ENCODE data around the gene MOB3A.

The MOB3A gene

DNA sequence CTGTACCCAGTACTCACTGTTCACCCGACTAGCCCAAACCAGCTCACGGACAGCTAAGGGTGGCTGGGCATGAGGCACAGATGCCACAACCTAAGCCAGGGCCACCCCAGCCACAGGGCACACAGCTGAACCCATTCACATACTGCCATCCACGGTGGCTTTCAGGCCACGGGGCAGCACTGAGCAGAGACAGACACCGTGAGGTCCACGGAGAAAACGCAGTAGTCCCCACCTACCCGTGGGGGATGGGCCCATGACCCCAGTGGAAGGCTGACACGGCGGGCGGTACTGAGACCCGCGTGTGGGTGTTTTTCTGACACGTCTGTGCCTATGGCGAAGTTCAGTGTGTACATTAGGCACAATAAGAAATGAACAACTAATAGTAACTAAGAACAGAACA lies 26.1 kb upstream of the MOB3A start:
- Histone ChIP-seq H3K4me3 (ENCODE audit: insufficient read length, low read depth) (no peak overlapping the region), H3K36me3 (ENCODE audit: insufficient read depth, insufficient read length, low read length) (peaks cover 94% of the 10 kb centered on the region), H3K9ac (ENCODE audit: insufficient read length, low read depth) (no peak overlapping the region), H3K27me3 (ENCODE audit: insufficient read depth, insufficient read length) (no peaks in the 10 kb centered on the region), H3K4me1 (ENCODE audit: insufficient read depth, insufficient read length) (no peaks in the 10 kb centered on the region), H3K9me3 (ENCODE audit: insufficient read depth, low read length) (no peaks in the 10 kb centered on the region)
- DNase-seq (ENCODE audit: low read depth, low spot score), result no peak
- TF ChIP-seq YY1 (IDR thresholded peaks at IDR 0.05; ENCODE audit: insufficient read depth, insufficient read length) (no peak), SUZ12 (IDR thresholded peaks at IDR 0.05; ENCODE audit: extremely low read depth, insufficient read depth, insufficient read length) (no peak), ZNF274 (IDR thresholded peaks at IDR 0.05; ENCODE audit: low read depth, low read length) (no peak)

DNA sequence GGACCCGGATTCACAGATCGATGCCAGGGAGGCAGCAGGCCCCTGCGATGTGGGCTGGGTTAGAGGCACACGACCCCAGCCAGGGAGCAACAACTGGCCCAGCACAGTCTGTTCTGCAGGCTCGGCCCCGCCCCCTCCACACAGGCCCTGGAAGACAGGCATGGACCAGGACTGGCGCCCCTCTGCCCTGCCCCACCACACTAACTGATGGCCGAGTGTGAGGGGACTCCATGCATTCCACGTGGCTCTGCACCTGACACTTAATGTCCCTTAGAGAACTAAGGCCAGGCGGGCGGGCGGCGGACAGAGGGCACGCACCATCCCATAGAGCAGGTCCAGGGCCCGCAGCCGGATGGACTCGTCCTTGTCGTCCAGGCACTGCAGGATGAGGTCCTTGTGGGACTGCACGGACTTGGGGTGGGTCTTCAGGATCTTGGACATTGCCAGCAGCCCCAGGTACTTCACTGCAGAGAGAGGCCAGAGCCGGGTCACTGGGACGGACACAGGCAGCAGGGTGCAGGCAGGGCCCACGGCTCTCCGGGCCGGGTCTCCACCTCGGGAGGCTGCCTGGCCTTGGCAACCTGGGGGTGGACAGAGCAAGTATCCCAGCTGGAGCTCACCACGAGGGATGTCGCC lies 25.4 kb upstream of the MOB3A start:
- Histone ChIP-seq H3K36me3 (ENCODE audit: insufficient read depth, insufficient read length, low read length) (peaks cover 94% of the 10 kb centered on the region), H3K4me1 (ENCODE audit: insufficient read depth, insufficient read length) (no peaks in the 10 kb centered on the region), H3K4me3 (ENCODE audit: insufficient read length, low read depth) (no peak overlapping the region), H3K9me3 (ENCODE audit: insufficient read depth, low read length) (no peaks in the 10 kb centered on the region), H3K27me3 (ENCODE audit: insufficient read depth, insufficient read length) (no peaks in the 10 kb centered on the region), H3K9ac (ENCODE audit: insufficient read length, low read depth) (no peak overlapping the region)
- no peak for TF ChIP-seq SUZ12 (IDR thresholded peaks at IDR 0.05; ENCODE audit: extremely low read depth, insufficient read depth, insufficient read length)
- no peak for TF ChIP-seq YY1 (IDR thresholded peaks at IDR 0.05; ENCODE audit: insufficient read depth, insufficient read length)
- no peak for TF ChIP-seq ZNF274 (IDR thresholded peaks at IDR 0.05; ENCODE audit: low read depth, low read length)
- DNase-seq (ENCODE audit: low read depth, low spot score), result no peak

DNA sequence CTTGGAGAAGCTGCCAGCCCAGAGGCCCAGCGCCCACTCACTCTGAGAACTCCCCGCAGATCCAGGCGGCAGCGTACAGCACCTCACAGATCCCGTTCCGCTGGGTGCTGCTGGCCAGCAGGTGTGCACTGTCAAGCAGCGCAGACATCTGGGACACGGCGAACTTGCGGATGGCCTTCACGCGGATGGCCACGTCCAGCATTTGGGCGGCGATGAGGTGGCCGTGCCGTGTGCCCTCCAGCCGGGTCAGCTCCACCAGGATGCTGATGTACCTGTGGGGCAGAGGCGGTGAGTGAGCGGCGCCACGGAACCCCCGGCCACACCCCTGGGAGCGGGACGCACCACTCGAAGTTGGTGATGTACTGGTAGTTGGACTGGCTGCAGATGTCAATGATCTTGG lies 24.7 kb upstream of the MOB3A start:
- peaks cover 96% of the 10 kb centered on the region for H3K36me3 ChIP-seq (ENCODE audit: insufficient read depth, insufficient read length, low read length)

DNA sequence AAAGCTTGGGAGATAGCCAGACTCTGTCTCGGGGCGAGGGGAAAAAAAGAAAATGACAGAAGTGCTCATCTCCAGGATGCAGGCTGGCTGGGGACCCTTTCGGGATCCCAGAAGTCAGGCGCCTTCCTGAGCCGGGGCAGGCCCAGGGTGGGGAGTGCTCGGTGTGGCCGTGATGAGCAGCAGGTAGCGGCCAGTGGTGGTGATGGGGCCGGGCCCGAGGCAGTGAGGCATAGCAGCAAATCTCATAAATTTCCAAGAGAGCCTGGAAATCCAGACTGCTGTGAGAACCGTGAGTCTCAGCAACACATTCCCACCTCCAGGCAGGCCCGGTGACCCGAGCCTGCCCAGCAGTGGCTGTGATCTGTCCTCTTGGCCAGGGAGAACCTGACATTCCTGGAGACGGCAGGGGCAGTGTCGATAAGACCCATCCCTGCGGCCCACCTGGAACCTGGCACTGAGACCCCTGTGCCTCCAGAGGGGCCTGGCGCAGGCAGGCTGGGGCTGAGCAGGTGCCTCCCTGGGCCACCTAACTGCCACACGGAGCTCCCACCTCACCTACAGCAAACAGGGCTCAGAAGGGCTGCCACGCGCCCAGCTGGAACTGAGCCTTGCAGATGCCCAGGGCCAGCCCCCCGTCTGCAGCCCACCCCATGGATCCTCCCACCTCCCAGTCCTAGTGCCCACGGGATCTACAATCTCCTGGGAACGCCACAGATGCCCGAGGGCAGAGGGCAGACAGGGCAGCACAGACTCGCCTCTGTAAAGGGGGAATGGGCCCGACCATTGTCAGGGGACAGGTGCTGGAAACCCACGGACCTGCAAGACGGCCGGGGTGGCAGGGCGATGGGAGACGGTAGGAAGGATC lies 24.0 kb upstream of the MOB3A start:
- no peaks in the 10 kb centered on the region for H3K4me1 ChIP-seq (ENCODE audit: insufficient read depth, insufficient read length)
- TF ChIP-seq YY1 (IDR thresholded peaks at IDR 0.05; ENCODE audit: insufficient read depth, insufficient read length) (no peak), SUZ12 (IDR thresholded peaks at IDR 0.05; ENCODE audit: extremely low read depth, insufficient read depth, insufficient read length) (no peak), ZNF274 (IDR thresholded peaks at IDR 0.05; ENCODE audit: low read depth, low read length) (no peak)
- no peaks in the 10 kb centered on the region for H3K9me3 ChIP-seq (ENCODE audit: insufficient read depth, low read length)
- H3K36me3 ChIP-seq (ENCODE audit: insufficient read depth, insufficient read length, low read length), result peaks cover 98% of the 10 kb centered on the region
- H3K9ac ChIP-seq (ENCODE audit: insufficient read length, low read depth), result no peak overlapping the region
- H3K4me3 ChIP-seq (ENCODE audit: insufficient read length, low read depth), result no peak overlapping the region
- DNase-seq (ENCODE audit: low read depth, low spot score), result no peak
- H3K27me3 ChIP-seq (ENCODE audit: insufficient read depth, insufficient read length), result no peaks in the 10 kb centered on the region

More for the DNA sequence above, 24.7 kb upstream of the MOB3A start:
- TF ChIP-seq ZNF274 (IDR thresholded peaks at IDR 0.05; ENCODE audit: low read depth, low read length) (no peak), YY1 (IDR thresholded peaks at IDR 0.05; ENCODE audit: insufficient read depth, insufficient read length) (no peak), SUZ12 (IDR thresholded peaks at IDR 0.05; ENCODE audit: extremely low read depth, insufficient read depth, insufficient read length) (no peak)
- Histone ChIP-seq H3K4me3 (ENCODE audit: insufficient read length, low read depth) (no peak overlapping the region), H3K4me1 (ENCODE audit: insufficient read depth, insufficient read length) (no peaks in the 10 kb centered on the region), H3K27me3 (ENCODE audit: insufficient read depth, insufficient read length) (no peaks in the 10 kb centered on the region), H3K9ac (ENCODE audit: insufficient read length, low read depth) (no peak overlapping the region), H3K9me3 (ENCODE audit: insufficient read depth, low read length) (no peaks in the 10 kb centered on the region)
- DNase-seq (ENCODE audit: low read depth, low spot score), result no peak

DNA sequence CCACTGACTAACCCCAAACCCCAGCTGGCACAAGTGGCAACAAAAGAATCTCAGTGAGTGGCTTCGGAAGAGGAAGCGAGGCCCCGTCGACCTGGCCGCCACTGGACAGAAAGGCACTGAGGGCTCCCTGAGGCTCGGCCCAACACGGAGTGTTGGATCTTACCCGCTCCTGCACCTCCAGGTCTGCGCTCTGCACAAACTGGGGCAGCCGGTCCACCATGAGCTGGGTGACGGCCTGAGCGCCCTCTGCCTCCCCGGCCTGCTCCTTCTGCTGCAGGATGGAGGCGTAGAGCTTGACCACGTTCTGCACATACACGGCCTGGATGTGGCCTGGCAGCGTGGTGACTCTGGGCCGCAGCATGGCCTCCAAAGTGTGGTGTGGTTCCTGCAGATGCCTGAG lies 22.3 kb upstream of the MOB3A start:
- DNase-seq (ENCODE audit: low read depth, low spot score), result no peak
- H3K27me3 ChIP-seq (ENCODE audit: insufficient read depth, insufficient read length), result no peaks in the 10 kb centered on the region
- no peak overlapping the region for H3K9ac ChIP-seq (ENCODE audit: insufficient read length, low read depth)
- no peaks in the 10 kb centered on the region for H3K9me3 ChIP-seq (ENCODE audit: insufficient read depth, low read length)
- no peak for TF ChIP-seq SUZ12 (IDR thresholded peaks at IDR 0.05; ENCODE audit: extremely low read depth, insufficient read depth, insufficient read length)
- TF ChIP-seq YY1 (IDR thresholded peaks at IDR 0.05; ENCODE audit: insufficient read depth, insufficient read length), result no peak
- TF ChIP-seq ZNF274 (IDR thresholded peaks at IDR 0.05; ENCODE audit: low read depth, low read length), result no peak
- peaks cover 98% of the 10 kb centered on the region for H3K36me3 ChIP-seq (ENCODE audit: insufficient read depth, insufficient read length, low read length)
- H3K4me1 ChIP-seq (ENCODE audit: insufficient read depth, insufficient read length), result peaks cover 3% of the 10 kb centered on the region
- H3K4me3 ChIP-seq (ENCODE audit: insufficient read length, low read depth), result no peak overlapping the region

DNA sequence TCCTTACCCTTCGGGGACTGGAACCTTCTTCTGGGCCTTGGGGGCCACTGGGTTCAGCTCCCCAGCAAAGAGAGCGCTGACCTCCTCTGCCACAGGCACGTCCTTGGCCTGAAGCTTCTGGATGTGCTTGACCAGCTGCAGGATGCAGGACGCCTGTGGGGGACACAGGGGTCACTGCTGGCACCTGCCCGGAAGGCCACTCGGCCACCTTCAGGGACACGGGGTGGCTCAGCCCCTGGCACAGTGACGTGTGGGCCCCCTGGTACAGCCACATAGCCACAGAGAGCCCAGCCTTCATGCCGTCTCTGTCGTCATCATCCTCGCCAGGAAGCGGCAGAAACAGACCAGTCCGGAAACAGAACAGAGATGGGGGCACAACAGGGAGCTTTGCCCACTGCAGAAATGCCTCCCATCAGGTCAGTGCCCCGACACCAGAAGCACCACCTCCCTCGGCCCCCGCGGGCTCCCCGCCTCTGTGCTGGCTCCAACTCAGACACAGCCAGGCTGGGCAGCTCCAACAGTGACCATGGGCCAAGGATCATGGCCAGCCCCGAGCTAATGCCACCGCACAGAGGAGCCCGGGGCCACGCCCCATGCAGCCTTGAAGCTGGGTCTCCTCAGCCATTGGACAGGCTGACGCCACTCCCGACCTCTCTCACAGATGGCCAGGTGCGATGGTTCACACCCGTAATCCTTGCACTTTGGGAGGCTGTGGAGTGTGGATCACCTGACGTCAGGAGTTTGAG lies 21.3 kb upstream of the MOB3A start:
- Histone ChIP-seq H3K4me3 (ENCODE audit: insufficient read length, low read depth) (no peak overlapping the region), H3K4me1 (ENCODE audit: insufficient read depth, insufficient read length) (peaks cover 3% of the 10 kb centered on the region), H3K27me3 (ENCODE audit: insufficient read depth, insufficient read length) (no peaks in the 10 kb centered on the region), H3K36me3 (ENCODE audit: insufficient read depth, insufficient read length, low read length) (peaks cover 97% of the 10 kb centered on the region), H3K9ac (ENCODE audit: insufficient read length, low read depth) (no peak overlapping the region), H3K9me3 (ENCODE audit: insufficient read depth, low read length) (no peaks in the 10 kb centered on the region)
- TF ChIP-seq SUZ12 (IDR thresholded peaks at IDR 0.05; ENCODE audit: extremely low read depth, insufficient read depth, insufficient read length) (no peak), YY1 (IDR thresholded peaks at IDR 0.05; ENCODE audit: insufficient read depth, insufficient read length) (no peak), ZNF274 (IDR thresholded peaks at IDR 0.05; ENCODE audit: low read depth, low read length) (no peak)
- no peak for DNase-seq (ENCODE audit: low read depth, low spot score)

DNA sequence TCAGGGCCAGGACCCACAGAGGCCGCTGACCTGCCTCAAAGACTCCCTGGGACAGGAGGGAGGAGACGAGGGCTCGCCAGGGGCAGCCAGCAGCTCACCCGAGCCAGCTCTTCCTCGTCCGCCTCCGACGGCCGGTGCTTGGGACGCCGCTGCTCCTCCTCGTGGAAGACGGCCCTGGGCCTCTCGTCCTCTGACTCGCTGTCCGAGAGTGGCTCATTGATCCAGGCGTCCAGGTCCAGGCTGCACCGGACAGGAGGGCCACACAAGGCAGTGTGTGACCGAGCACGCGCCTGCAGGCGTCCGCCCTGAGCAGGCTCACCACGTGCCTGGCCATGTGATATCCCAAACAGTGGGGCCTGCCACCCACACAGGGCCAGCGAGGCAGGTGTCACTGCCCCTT lies 20.4 kb upstream of the MOB3A start:
- H3K4me3 ChIP-seq (ENCODE audit: insufficient read length, low read depth), result no peak overlapping the region
- TF ChIP-seq ZNF274 (IDR thresholded peaks at IDR 0.05; ENCODE audit: low read depth, low read length) (no peak), SUZ12 (IDR thresholded peaks at IDR 0.05; ENCODE audit: extremely low read depth, insufficient read depth, insufficient read length) (no peak), YY1 (IDR thresholded peaks at IDR 0.05; ENCODE audit: insufficient read depth, insufficient read length) (no peak)
- no peaks in the 10 kb centered on the region for H3K9me3 ChIP-seq (ENCODE audit: insufficient read depth, low read length)
- peaks cover 3% of the 10 kb centered on the region for H3K4me1 ChIP-seq (ENCODE audit: insufficient read depth, insufficient read length)
- no peaks in the 10 kb centered on the region for H3K27me3 ChIP-seq (ENCODE audit: insufficient read depth, insufficient read length)
- no peak for DNase-seq (ENCODE audit: low read depth, low spot score)
- peaks cover 97% of the 10 kb centered on the region for H3K36me3 ChIP-seq (ENCODE audit: insufficient read depth, insufficient read length, low read length)
- H3K9ac ChIP-seq (ENCODE audit: insufficient read length, low read depth), result no peak overlapping the region
